ENCODE data around the gene POU2AF3.

Gene POU2AF3

GRCh38 chr11:111307472-111308108, 9.2 kb downstream of the POU2AF3 start:
- H3K27me3 ChIP-seq (replicated peaks): peaks cover 5% of the 10 kb centered on the region
- DNase-seq: no peak
- in situ Hi-C loops (cut with HindIII; ENCODE audit: low pct_ligation_motif_present, low sequenced_read_pairs): no loop called here
- no peaks in the 10 kb centered on the region for H3K36me3 ChIP-seq (replicated peaks)
- H3K4me3 ChIP-seq (ENCODE audit: low read depth, low read length): no peak overlapping the region
- no peak for TF ChIP-seq CTCF (IDR thresholded peaks at IDR 0.05; ENCODE audit: low read depth, low read length, missing control alignments)
- no peak overlapping the region for H3K27ac ChIP-seq

GRCh38 chr11:111308140-111308539, 9.8 kb downstream of the POU2AF3 start:
- no peak overlapping the region for H3K4me3 ChIP-seq (ENCODE audit: low read depth, low read length)
- TF ChIP-seq CTCF (IDR thresholded peaks at IDR 0.05; ENCODE audit: low read depth, low read length, missing control alignments): no peak
- peaks cover 5% of the 10 kb centered on the region for H3K27me3 ChIP-seq (replicated peaks)
- DNase-seq: no peak
- no peak overlapping the region for H3K27ac ChIP-seq
- in situ Hi-C loops (cut with HindIII; ENCODE audit: low pct_ligation_motif_present, low sequenced_read_pairs): no loop called here
- H3K36me3 ChIP-seq (replicated peaks): no peaks in the 10 kb centered on the region

GRCh38 chr11:111309215-111309915, 11.0 kb downstream of the POU2AF3 start:
- no peak for TF ChIP-seq CTCF (IDR thresholded peaks at IDR 0.05; ENCODE audit: low read depth, low read length, missing control alignments)

GRCh38 chr11:111310088-111310487, 11.7 kb downstream of the POU2AF3 start:
- H3K27me3 ChIP-seq (replicated peaks): peaks cover 2% of the 10 kb centered on the region

More at GRCh38 chr11:111309215-111309915, 11.0 kb downstream of the POU2AF3 start:
- in situ Hi-C loops (cut with HindIII; ENCODE audit: low pct_ligation_motif_present, low sequenced_read_pairs): no loop called here
- Histone ChIP-seq H3K27ac (no peak overlapping the region), H3K36me3 (replicated peaks) (no peaks in the 10 kb centered on the region), H3K27me3 (replicated peaks) (peaks cover 2% of the 10 kb centered on the region), H3K4me3 (ENCODE audit: low read depth, low read length) (no peak overlapping the region)
- DNase-seq: no peak

GRCh38 chr11:111310723-111311122, 12.4 kb downstream of the POU2AF3 start:
- in situ Hi-C loops (cut with HindIII; ENCODE audit: low pct_ligation_motif_present, low sequenced_read_pairs): no loop called here
- no peak for DNase-seq
- H3K27me3 ChIP-seq (replicated peaks): peaks cover 2% of the 10 kb centered on the region
- no peak for TF ChIP-seq CTCF (IDR thresholded peaks at IDR 0.05; ENCODE audit: low read depth, low read length, missing control alignments)
- no peak overlapping the region for H3K4me3 ChIP-seq (ENCODE audit: low read depth, low read length)
- H3K27ac ChIP-seq: no peak overlapping the region
- H3K36me3 ChIP-seq (replicated peaks): no peaks in the 10 kb centered on the region

More at GRCh38 chr11:111310088-111310487, 11.7 kb downstream of the POU2AF3 start:
- Histone ChIP-seq H3K4me3 (ENCODE audit: low read depth, low read length) (no peak overlapping the region), H3K36me3 (replicated peaks) (no peaks in the 10 kb centered on the region), H3K27ac (no peak overlapping the region)
- in situ Hi-C loops (cut with HindIII; ENCODE audit: low pct_ligation_motif_present, low sequenced_read_pairs): no loop called here
- DNase-seq: no peak
- no peak for TF ChIP-seq CTCF (IDR thresholded peaks at IDR 0.05; ENCODE audit: low read depth, low read length, missing control alignments)
